ENCODE data around the gene ALDH18A1.

Gene ALDH18A1

GRCh38 chr10:95588025-95588424, 68.5 kb downstream of the ALDH18A1 start:
- H3K4me3 ChIP-seq (ENCODE audit: low read depth, low read length): no peak overlapping the region
- TF ChIP-seq CTCF (IDR thresholded peaks at IDR 0.05; ENCODE audit: borderline replicate concordance, insufficient read depth, low read depth, low read length): no peak

- H3K4me3 ChIP-seq (ENCODE audit: low read depth, low read length): no peak overlapping the region
- no peak for TF ChIP-seq CTCF (IDR thresholded peaks at IDR 0.05; ENCODE audit: borderline replicate concordance, insufficient read depth, low read depth, low read length)
Observed at GRCh38 chr10:95579835-95580535, 76.5 kb downstream of the ALDH18A1 start.

DNA sequence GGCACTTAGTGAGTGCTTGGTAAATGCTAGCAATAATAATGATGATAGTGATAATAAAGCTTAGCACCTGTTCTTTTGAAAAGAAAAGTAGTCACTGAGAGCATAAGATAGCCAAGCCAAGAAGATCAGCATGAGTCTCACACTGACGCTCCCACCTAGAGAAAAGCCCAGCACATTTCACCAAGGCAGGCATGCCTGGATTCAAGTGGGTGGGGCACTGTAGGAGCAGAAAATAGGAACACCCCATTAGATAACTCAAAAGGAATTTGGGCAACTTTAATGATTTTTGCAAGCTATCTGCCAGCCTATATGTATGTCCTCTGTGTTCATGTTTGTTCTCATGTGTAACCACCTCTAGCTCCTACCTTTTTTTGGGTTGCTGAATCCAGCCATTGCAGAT, 77.2 kb downstream of the ALDH18A1 start:
- no peak for TF ChIP-seq CTCF (IDR thresholded peaks at IDR 0.05; ENCODE audit: borderline replicate concordance, insufficient read depth, low read depth, low read length)
- no peak overlapping the region for H3K4me3 ChIP-seq (ENCODE audit: low read depth, low read length)

DNA sequence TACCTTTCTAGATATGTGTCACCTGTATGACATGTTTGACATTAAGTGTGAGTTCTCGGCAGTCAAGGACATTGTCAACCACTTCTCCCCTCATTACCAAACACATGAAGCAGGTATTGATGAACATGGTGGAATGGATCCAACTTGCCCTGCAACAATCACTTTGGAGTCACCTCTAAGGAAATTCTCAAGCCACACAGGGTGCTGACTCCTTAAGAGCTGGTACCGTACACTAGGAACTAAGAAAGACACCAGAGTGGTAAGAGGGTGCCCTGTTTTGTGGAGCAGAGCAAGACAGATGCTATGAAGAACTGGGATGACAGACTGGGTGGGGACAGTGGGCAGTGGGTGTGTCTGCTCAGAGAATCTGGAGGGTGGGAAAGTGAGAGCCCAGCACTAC, 77.9 kb downstream of the ALDH18A1 start:
- TF ChIP-seq CTCF (IDR thresholded peaks at IDR 0.05; ENCODE audit: borderline replicate concordance, insufficient read depth, low read depth, low read length): no peak

DNA sequence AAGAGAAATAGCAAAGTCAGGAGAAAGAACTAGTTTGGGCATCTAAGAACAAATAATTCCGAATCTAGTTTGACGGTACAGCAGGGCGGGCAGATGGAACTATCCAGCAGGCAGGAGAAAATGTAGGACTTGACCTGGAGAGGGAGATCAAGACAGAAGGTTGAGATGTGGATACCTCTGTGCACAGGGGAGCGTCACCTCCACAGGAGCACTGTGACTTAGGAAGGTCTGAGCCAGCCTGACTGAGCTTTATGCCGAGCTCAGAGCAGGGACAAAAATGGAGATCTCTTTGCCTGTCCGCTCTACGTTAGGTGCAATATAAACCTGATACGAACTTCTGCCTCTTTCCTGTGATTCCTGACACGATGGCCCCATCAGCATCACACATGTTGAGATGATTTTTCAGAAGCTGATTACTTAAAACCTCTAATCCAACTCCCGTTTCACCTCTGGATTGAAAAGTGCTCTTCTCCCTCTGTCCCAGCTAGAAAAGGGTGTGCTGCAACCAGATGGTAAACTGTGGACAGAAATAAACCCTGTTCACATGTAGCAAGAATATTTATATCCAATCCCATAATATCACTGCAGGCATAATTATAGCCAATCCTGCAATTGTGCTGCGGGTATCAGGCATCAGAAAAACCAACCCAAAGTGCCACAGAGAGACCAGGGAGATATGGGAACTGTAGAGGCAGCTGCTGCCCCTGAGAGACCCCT, 81.7 kb downstream of the ALDH18A1 start:
- no peak for TF ChIP-seq CTCF (IDR thresholded peaks at IDR 0.05; ENCODE audit: borderline replicate concordance, insufficient read depth, low read depth, low read length)
- no peak overlapping the region for H3K4me3 ChIP-seq (ENCODE audit: low read depth, low read length)

More for the DNA sequence above, 77.9 kb downstream of the ALDH18A1 start:
- H3K4me3 ChIP-seq (ENCODE audit: low read depth, low read length): no peak overlapping the region

GRCh38 chr10:95573964-95574604, 82.4 kb downstream of the ALDH18A1 start:
- no peak overlapping the region for H3K4me3 ChIP-seq (ENCODE audit: low read depth, low read length)
- no peak for TF ChIP-seq CTCF (IDR thresholded peaks at IDR 0.05; ENCODE audit: borderline replicate concordance, insufficient read depth, low read depth, low read length)

Measured in GM12875 (cell line).